PC-9 (cell line): ENCODE measurements around the gene ATP5F1A. TPM values are rescaled to one million over a fixed set of nuclear protein-coding genes. Genes with fewer than 3 reads are reported as not detected.
"Not testable (repeated sequence)": the region's sequence is repeated elsewhere in the genome, so short reads cannot be mapped to it uniquely, and the experiment has no call there.

Experiments used
- BruUV-seq: library from RNA; stranded (reverse); fragments of 400-500 nt; replicated peaks from 2 replicates; lab custom pipeline; 2021; lab: Mats Ljungman, UMichigan
- CTCF ChIA-PET: fragments of 300-600 bp; sonication (Branson Sonifier 250); formaldehyde crosslinking; loops from one replicate; lab custom pipeline; 2022; ENCODE audit warnings: antibody characterized with exemption; lab: Charles Lee
- POLR2A ChIA-PET: fragments of 300-600 bp; sonication (Branson Sonifier 250); formaldehyde crosslinking; loops from one replicate; lab custom pipeline; 2022; ENCODE audit warnings: antibody characterized with exemption; ENCODE audit not compliant: unreplicated experiment; lab: Charles Lee
- DNase-seq, 2 experiments: peaks; one replicate each; pipeline versions ENCODE4 v3.0.0 to v3.0.0-alpha.2; 2015 to 2022; ENCODE audit warnings: mixed read lengths in 1 of 2
- H2AFZ ChIP-seq: fragments of 200-600 bp; sonication (generic); 2 replicates; pipeline ENCODE4 v1.8.1; 2017; ENCODE audit warnings: antibody characterized with exemption
- H3F3A ChIP-seq: fragments of 200-600 bp; sonication (generic); 2 replicates; pipeline ENCODE4 v1.8.1; 2017; ENCODE audit warnings: antibody characterized with exemption, mild to moderate bottlenecking, low read depth; ENCODE audit not compliant: insufficient read depth
- H3K27ac ChIP-seq: fragments of 200-600 bp; sonication (generic); 2 replicates; pipeline ENCODE4 v1.6.1; 2016; ENCODE audit warnings: mixed run types
- H3K27me3 ChIP-seq: fragments of 200-600 bp; sonication (generic); 2 replicates; pipeline ENCODE4 v1.6.1; 2016; ENCODE audit warnings: low read depth, mixed run types; ENCODE audit not compliant: insufficient read depth
- H3K36me3 ChIP-seq: fragments of 200-600 bp; sonication (generic); 2 replicates; pipeline ENCODE4 v1.6.1; 2016; ENCODE audit warnings: low read depth, mixed run types
- H3K4me1 ChIP-seq: fragments of 200-600 bp; sonication (generic); replicated peaks from 2 replicates; pipeline ENCODE4 v1.6.1; 2016; ENCODE audit warnings: mixed run types; ENCODE audit not compliant: insufficient read depth
- H3K4me2 ChIP-seq: fragments of 200-600 bp; sonication (generic); 2 replicates; pipeline ENCODE4 v1.6.1; 2017; ENCODE audit warnings: mixed run types
- H3K4me3 ChIP-seq: fragments of 200-600 bp; sonication (generic); 2 replicates; pipeline ENCODE4 v1.6.1; 2016; ENCODE audit warnings: mixed run types
- H3K79me2 ChIP-seq: fragments of 200-600 bp; sonication (generic); 2 replicates; pipeline ENCODE4 v1.6.1; 2017; ENCODE audit warnings: low read depth, mixed run types
- H3K9me2 ChIP-seq: fragments of 200-600 bp; sonication (generic); 2 replicates; pipeline ENCODE4 v1.8.1; 2017; ENCODE audit warnings: mild to moderate bottlenecking; ENCODE audit not compliant: insufficient read depth
- H3K9me3 ChIP-seq: fragments of 200-600 bp; sonication (generic); 2 replicates; pipeline ENCODE4 v1.8.1; 2016; ENCODE audit warnings: low read depth; ENCODE audit not compliant: insufficient read depth
- H4K20me1 ChIP-seq: fragments of 200-600 bp; sonication (generic); 2 replicates; pipeline ENCODE4 v1.8.1; 2017; ENCODE audit not compliant: insufficient read depth
- EZH2 ChIP-seq: fragments of 200-600 bp; sonication (generic); IDR thresholded peaks from 2 replicates; pipeline ENCODE4 v1.8.0; 2017; ENCODE audit warnings: antibody characterized with exemption, low read depth
- intact Hi-C: fragments of 100-400 bp; cut with micrococcal nuclease; formaldehyde crosslinking; loops from one replicate; pipeline ENCODE4 v1.10.0; 2022; ENCODE audit not compliant: unreplicated experiment
- total RNA-seq: library from RNA; stranded (reverse); gene quantifications from 2 replicates; pipeline ENCODE4 v1.2.3, GENCODE V29; 2021
- TF ChIP-seq, protein P1 (sequence below): fragments of 200-600 bp; sonication (generic); conservative IDR thresholded peaks from 2 replicates; pipeline ENCODE4 v1.6.1; 2017; ENCODE audit warnings: mixed run types, antibody characterized with exemption, mild to moderate bottlenecking, moderate library complexity

ATP5F1A gene
- total RNA-seq, 1 experiment from 2014 or later = 232 TPM

DNA sequence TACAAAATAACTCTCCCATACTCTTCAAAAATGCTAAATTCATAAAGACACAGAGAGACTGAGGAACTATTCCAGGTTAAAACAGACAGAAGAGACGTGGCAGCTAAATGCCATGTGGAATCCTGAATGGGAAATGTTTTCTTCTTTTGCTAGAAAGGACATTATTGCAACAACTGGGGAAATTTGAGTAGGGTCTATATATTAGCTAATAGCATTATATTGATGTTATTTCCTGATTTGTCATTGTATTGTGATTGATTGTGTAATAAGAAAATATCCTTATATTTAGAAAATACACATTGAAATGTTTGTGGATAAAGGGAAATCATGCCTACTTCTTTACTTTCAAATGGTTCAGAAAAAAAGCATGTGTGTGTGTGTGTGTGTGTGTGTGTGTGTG is 49.5 kb downstream of the ATP5F1A start:
- H3K9me2 ChIP-seq = no peaks in the 10 kb centered on the region
- no peak overlapping the region for H3K4me3 ChIP-seq
- H2AFZ ChIP-seq = no peak overlapping the region
- no peak overlapping the region for H3K27ac ChIP-seq
- intact Hi-C loops = no loop called here
- BruUV-seq = no TSS peak
- no peaks in the 10 kb centered on the region for H3K79me2 ChIP-seq
- TF ChIP-seq, protein P1, sequence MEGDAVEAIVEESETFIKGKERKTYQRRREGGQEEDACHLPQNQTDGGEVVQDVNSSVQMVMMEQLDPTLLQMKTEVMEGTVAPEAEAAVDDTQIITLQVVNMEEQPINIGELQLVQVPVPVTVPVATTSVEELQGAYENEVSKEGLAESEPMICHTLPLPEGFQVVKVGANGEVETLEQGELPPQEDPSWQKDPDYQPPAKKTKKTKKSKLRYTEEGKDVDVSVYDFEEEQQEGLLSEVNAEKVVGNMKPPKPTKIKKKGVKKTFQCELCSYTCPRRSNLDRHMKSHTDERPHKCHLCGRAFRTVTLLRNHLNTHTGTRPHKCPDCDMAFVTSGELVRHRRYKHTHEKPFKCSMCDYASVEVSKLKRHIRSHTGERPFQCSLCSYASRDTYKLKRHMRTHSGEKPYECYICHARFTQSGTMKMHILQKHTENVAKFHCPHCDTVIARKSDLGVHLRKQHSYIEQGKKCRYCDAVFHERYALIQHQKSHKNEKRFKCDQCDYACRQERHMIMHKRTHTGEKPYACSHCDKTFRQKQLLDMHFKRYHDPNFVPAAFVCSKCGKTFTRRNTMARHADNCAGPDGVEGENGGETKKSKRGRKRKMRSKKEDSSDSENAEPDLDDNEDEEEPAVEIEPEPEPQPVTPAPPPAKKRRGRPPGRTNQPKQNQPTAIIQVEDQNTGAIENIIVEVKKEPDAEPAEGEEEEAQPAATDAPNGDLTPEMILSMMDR = no peak
- no peak for TF ChIP-seq EZH2
- no peaks in the 10 kb centered on the region for H3K27me3 ChIP-seq
- no peak overlapping the region for H3K4me2 ChIP-seq
- H3F3A ChIP-seq = no peaks in the 10 kb centered on the region
- no peaks in the 10 kb centered on the region for H3K36me3 ChIP-seq
- no peaks in the 10 kb centered on the region for H3K9me3 ChIP-seq
- H3K4me1 ChIP-seq = no peaks in the 10 kb centered on the region
- ChIA-PET CTCF (no interaction called here), POLR2A (no interaction called here)
- no peak for DNase-seq
- no peaks in the 10 kb centered on the region for H4K20me1 ChIP-seq

DNA sequence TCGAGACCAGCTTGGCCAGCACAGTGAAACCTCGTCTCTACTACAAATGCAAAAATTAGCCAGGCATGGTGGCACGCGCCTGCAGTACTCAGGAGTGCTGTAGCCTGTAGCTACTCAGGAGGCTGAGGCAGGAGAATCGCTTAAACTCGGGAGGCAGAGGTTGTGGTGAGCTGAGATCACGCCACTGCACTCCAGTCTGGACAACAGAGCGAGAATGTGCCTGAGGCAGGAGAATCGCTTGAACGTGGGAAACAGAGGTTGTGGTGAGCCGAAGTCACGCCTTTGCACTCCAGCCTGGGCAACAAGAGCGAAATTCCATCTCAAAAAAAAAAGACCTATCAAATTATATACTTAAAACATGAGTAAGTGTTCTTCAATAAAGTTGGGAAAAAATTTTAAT is 50.7 kb downstream of the ATP5F1A start:
- H3K4me3 ChIP-seq, H3K4me2 ChIP-seq, H2AFZ ChIP-seq, H3K27ac ChIP-seq, H3F3A ChIP-seq, H3K4me1 ChIP-seq, H3K27me3 ChIP-seq, POLR2A ChIA-PET, H3K36me3 ChIP-seq, H3K9me3 ChIP-seq, BruUV-seq, DNase-seq, CTCF ChIA-PET, H4K20me1 ChIP-seq, intact Hi-C loops, H3K9me2 ChIP-seq, H3K79me2 ChIP-seq: not testable (repeated sequence)

DNA sequence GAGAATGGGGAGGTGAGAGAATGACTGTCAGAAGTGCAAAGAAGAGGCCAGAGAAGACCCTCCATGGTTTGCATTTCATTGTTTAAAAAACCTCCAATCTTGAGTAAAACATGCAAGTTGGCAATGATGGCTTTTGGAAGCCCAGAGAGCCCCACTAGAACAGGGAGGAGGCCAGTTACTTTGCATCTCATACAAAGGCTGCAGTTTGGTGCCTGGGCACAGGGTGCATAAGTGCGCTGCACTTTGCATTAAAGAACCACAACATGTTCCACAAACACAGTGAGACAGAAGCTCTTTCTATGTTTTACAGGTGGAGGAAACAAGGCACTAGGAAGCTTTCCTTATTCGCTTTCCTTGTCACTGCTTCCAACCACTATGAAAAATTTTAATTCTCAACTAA is 51.4 kb downstream of the ATP5F1A start:
- Histone ChIP-seq H3K4me2 (no peak overlapping the region), H4K20me1 (no peaks in the 10 kb centered on the region), H3F3A (0 out of 2 replicates have a peak, but pooled peaks cover 8% of the 10 kb centered on the region), H3K36me3 (no peaks in the 10 kb centered on the region), H3K9me2 (no peaks in the 10 kb centered on the region), H2AFZ (no peak overlapping the region), H3K9me3 (no peaks in the 10 kb centered on the region), H3K27ac (no peak overlapping the region), H3K4me3 (no peak overlapping the region), H3K4me1 (no peaks in the 10 kb centered on the region), H3K27me3 (no peaks in the 10 kb centered on the region), H3K79me2 (no peaks in the 10 kb centered on the region)
- DNase-seq = no peak
- ChIA-PET CTCF (no interaction called here), POLR2A (no interaction called here)
- intact Hi-C loops = no loop called here
- TF ChIP-seq EZH2 = no peak
- TF ChIP-seq, protein P1 = no peak
- BruUV-seq = no TSS peak

DNA sequence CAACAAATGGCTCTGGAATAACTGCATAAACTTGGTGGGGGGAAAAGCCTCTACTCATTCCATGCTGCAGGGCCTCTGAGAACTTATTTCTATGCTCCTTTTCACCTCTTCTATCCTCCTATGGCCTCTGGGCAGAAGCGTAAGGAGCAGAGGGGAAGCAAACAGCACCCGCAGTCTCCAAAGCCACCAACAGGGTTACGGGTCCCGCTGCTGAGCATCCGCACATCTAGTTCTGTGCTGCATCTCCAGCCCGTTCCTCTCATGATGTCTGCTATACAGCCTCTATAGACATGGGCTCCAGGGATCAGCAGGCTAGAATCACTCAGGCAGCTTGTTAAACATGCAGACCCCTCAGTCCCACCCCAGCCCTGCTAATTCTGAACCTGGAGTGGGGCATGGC is 52.0 kb downstream of the ATP5F1A start:
- ChIA-PET POLR2A (no interaction called here), CTCF (no interaction called here)
- H2AFZ ChIP-seq = no peak overlapping the region
- no peaks in the 10 kb centered on the region for H3K36me3 ChIP-seq
- H4K20me1 ChIP-seq = no peaks in the 10 kb centered on the region
- TF ChIP-seq EZH2 = no peak
- TF ChIP-seq, protein P1 = no peak
- intact Hi-C loops = no loop called here
- BruUV-seq = no TSS peak
- no peak overlapping the region for H3K4me3 ChIP-seq
- DNase-seq = no peak
- H3K79me2 ChIP-seq = no peaks in the 10 kb centered on the region
- H3K9me3 ChIP-seq = no peaks in the 10 kb centered on the region
- no peak overlapping the region for H3K27ac ChIP-seq
- no peaks in the 10 kb centered on the region for H3K27me3 ChIP-seq
- H3K4me2 ChIP-seq = no peak overlapping the region
- H3K4me1 ChIP-seq = no peaks in the 10 kb centered on the region
- 0 out of 2 replicates have a peak, but pooled peaks cover 8% of the 10 kb centered on the region for H3F3A ChIP-seq
- H3K9me2 ChIP-seq = no peaks in the 10 kb centered on the region
